SK-N-SH (cell line): ENCODE data around the gene MLLT10.

Experiments used
- TAF1 ChIP-seq: IDR thresholded peaks from 2 replicates; pipeline ENCODE4 v1.6.1; 2012; ENCODE audit warnings: low read depth, mild to moderate bottlenecking, low read length, moderate library complexity, borderline replicate concordance
- TF ChIP-seq, protein P1 (sequence below): fragments of 200-600 bp; sonication (generic); IDR thresholded peaks from 2 replicates; pipeline ENCODE4 v1.6.1; 2017; ENCODE audit warnings: antibody characterized with exemption, mild to moderate bottlenecking, moderate library complexity

DNA sequence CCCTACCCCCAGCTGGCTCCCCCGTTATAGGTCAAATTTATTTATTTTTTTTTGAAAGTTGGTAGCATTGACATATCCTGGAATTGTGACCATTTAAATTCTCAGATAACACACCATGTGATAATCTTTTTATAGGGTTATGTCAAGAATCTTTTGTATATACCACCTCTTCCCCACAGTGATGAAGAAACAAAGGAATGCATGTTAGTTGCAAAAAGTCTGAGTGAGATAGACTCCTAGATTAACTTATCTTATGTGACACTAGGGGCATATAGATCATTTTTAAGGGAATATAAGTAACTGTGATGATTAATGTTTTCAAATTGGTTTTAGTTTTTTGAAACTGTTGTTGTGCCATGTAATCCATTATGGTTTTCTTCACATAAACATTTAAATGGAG, 68.3 kb downstream of the MLLT10 start:
- TF ChIP-seq, protein P1, sequence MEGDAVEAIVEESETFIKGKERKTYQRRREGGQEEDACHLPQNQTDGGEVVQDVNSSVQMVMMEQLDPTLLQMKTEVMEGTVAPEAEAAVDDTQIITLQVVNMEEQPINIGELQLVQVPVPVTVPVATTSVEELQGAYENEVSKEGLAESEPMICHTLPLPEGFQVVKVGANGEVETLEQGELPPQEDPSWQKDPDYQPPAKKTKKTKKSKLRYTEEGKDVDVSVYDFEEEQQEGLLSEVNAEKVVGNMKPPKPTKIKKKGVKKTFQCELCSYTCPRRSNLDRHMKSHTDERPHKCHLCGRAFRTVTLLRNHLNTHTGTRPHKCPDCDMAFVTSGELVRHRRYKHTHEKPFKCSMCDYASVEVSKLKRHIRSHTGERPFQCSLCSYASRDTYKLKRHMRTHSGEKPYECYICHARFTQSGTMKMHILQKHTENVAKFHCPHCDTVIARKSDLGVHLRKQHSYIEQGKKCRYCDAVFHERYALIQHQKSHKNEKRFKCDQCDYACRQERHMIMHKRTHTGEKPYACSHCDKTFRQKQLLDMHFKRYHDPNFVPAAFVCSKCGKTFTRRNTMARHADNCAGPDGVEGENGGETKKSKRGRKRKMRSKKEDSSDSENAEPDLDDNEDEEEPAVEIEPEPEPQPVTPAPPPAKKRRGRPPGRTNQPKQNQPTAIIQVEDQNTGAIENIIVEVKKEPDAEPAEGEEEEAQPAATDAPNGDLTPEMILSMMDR: no peak
- no peak for TF ChIP-seq TAF1
